ENCODE measurements around the gene RSF1. TPM values are rescaled to one million over a fixed set of nuclear protein-coding genes. Genes with fewer than 3 reads are reported as not detected.

The RSF1 gene
- total and polyA plus RNA-seq, 4 donors, result 18.2 to 100 (median 58.2) TPM

DNA sequence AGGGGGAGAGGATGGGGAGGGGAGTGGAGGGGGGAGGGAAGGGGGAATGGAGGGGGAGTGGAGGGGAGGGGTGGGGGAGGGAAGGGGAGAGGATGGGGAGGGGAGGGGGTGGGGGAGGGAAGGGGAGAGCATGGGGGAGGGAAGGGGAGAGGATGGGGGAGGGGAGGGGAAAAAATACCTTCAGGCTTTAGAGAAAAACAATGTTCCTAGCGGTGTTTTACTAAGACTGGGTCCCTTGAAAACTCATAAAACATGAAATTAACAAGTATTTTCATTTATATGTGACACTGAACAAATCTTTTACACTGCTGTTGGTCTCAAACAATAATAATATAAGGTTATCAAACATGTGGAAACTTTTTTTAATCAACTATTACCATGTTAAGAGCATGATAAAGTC lies 42.4 kb downstream of the RSF1 start:
- no peak for DNase-seq
- Histone ChIP-seq H3K27ac (ENCODE audit: low read depth in 1 of 2, low read length in 2 of 2) (no peak overlapping the region), H3K4me3 (ENCODE audit: low read length in 2 of 2) (no peak overlapping the region), H3K9me3 (ENCODE audit: control insufficient read depth, low read length) (no peaks in the 10 kb centered on the region), H3K4me1 (ENCODE audit: control insufficient read depth in 1 of 2, insufficient read depth in 2 of 2, low read length in 2 of 2) (no peaks in the 10 kb centered on the region), H3K27me3 (ENCODE audit: control insufficient read depth in 1 of 2, insufficient read depth in 2 of 2, low read length in 1 of 2) (no peaks in the 10 kb centered on the region), H3K36me3 (ENCODE audit: control insufficient read depth in 1 of 2, insufficient read depth in 2 of 2, low read length in 1 of 2) (no peaks in the 10 kb centered on the region)
- no peak for ATAC-seq (ENCODE audit: low FRiP score)
- 98 to 100% methylated on average over 1 of the region's 1 CpG for WGBS, 2 donors
- intact Hi-C loops (cut with DNase I), result no loop called here

DNA sequence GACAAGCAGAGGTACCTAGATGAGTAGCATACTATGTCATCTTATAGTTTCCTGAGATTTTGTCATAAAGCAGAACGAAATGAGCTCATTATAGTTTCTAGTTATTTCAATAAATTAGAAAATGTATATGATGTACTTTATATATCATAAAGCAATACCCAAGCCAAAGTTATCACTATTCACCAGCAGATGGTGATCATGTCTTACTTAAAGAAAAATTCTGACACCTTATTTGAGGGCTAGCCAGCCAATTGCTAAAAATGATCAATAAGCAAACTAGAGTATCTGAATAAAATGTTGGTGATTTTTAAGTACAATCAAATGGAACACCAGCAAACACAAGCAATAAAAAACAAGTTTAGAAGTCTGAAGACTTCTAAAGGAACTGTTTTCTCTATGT lies 44.1 kb downstream of the RSF1 start:
- WGBS, 2 donors, result 80 to 86% methylated on average over 1 of the region's 1 CpG
- Histone ChIP-seq H3K9me3 (ENCODE audit: control insufficient read depth, low read length) (no peaks in the 10 kb centered on the region), H3K36me3 (ENCODE audit: control insufficient read depth in 1 of 2, insufficient read depth in 2 of 2, low read length in 1 of 2) (no peaks in the 10 kb centered on the region), H3K27ac (ENCODE audit: low read depth in 1 of 2, low read length in 2 of 2) (no peak overlapping the region), H3K27me3 (ENCODE audit: control insufficient read depth in 1 of 2, insufficient read depth in 2 of 2, low read length in 1 of 2) (no peaks in the 10 kb centered on the region), H3K4me1 (ENCODE audit: control insufficient read depth in 1 of 2, insufficient read depth in 2 of 2, low read length in 2 of 2) (peaks cover 0 to 3% of the 10 kb centered on the region in 2 donors), H3K4me3 (ENCODE audit: low read length in 2 of 2) (no peak overlapping the region)
- DNase-seq (no peak), ATAC-seq (ENCODE audit: low FRiP score) (no peak)
- intact Hi-C loops (cut with DNase I), result no loop called here

DNA sequence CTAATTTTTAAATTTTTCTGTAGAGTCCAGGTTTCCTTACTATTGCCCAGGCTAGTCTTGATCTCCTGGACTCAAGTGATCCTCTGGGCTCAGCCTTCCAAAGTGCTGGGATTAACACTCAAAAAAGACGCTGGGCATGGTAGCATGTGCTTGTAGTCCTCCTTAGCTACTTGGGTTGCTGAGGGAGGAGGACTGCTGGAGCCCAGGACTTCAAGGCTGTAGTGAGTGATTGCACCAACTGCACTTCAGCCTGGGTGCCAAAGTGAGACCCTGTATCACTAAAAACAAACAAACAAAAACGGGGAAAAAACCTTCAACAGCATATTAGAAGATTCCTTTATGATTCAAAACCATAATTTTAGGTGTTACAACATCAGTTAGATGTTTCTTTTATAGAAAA lies 44.6 kb downstream of the RSF1 start:
- Histone ChIP-seq H3K4me3 (ENCODE audit: low read length in 2 of 2) (no peak overlapping the region), H3K9me3 (ENCODE audit: control insufficient read depth, low read length) (no peaks in the 10 kb centered on the region), H3K4me1 (ENCODE audit: control insufficient read depth in 1 of 2, insufficient read depth in 2 of 2, low read length in 2 of 2) (peaks cover 0 to 6% of the 10 kb centered on the region in 2 donors), H3K36me3 (ENCODE audit: control insufficient read depth in 1 of 2, insufficient read depth in 2 of 2, low read length in 1 of 2) (no peaks in the 10 kb centered on the region), H3K27me3 (ENCODE audit: control insufficient read depth in 1 of 2, insufficient read depth in 2 of 2, low read length in 1 of 2) (no peaks in the 10 kb centered on the region), H3K27ac (ENCODE audit: low read depth in 1 of 2, low read length in 2 of 2) (no peak overlapping the region)
- no peak for DNase-seq
- intact Hi-C loops (cut with DNase I), result no loop called here
- WGBS, 2 donors, result 26 to 37% methylated on average over 2 of the region's 2 CpGs
- ATAC-seq (ENCODE audit: low FRiP score), result no peak

DNA sequence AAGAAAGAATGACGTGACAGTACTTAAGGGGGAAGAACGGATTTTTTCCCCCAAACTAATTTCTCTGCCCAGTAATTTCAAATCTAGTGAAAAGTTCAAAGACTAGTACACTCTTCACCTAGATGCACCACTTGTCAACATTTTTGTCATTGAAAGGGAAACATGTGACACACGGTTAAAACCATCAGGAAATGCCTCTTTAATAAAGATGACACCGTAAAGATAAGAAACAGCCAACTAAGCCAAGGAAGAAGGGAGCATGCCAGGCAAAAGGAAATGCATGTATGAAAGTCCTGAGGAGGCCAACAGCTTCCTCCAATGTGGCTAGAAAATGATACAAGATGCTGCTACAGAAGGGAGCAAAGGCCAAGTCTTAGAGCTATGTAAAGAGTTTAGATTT lies 49.4 kb downstream of the RSF1 start:
- 67% methylated on average over 4 of the region's 4 CpGs for WGBS, 2 donors
- H3K27me3 ChIP-seq (ENCODE audit: control insufficient read depth in 1 of 2, insufficient read depth in 2 of 2, low read length in 1 of 2), result no peaks in the 10 kb centered on the region
- no peak overlapping the region for H3K4me3 ChIP-seq (ENCODE audit: low read length in 2 of 2)
- no peak for DNase-seq
- no peak for ATAC-seq (ENCODE audit: low FRiP score)
- H3K36me3 ChIP-seq (ENCODE audit: control insufficient read depth in 1 of 2, insufficient read depth in 2 of 2, low read length in 1 of 2), result no peaks in the 10 kb centered on the region
- no peak overlapping the region for H3K27ac ChIP-seq (ENCODE audit: low read depth in 1 of 2, low read length in 2 of 2)
- peaks cover 2 to 10% of the 10 kb centered on the region in 2 donors for H3K4me1 ChIP-seq (ENCODE audit: control insufficient read depth in 1 of 2, insufficient read depth in 2 of 2, low read length in 2 of 2)
- H3K9me3 ChIP-seq (ENCODE audit: control insufficient read depth, low read length), result no peaks in the 10 kb centered on the region
- intact Hi-C loops (cut with DNase I), result no loop called here

DNA sequence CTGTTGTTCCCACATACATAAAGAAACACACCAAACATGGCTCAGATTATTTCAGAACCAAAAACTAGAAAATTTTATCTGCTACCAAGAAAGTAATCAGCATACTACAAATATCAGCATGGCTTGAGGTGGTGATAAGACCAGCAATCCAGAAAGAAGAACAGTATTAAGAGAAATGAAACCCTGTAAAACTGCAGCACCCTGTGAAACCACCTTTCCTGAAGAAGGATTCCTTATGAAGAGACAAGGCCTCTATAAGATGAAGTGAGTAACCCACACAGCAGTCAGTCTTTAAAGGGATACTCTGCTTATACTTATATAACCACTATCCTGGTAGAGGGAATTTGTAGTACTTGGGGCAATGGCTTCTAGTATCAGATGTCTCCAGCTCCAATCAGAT lies 49.9 kb downstream of the RSF1 start:
- Histone ChIP-seq H3K4me1 (ENCODE audit: control insufficient read depth in 1 of 2, insufficient read depth in 2 of 2, low read length in 2 of 2) (peaks cover 2 to 10% of the 10 kb centered on the region in 2 donors), H3K9me3 (ENCODE audit: control insufficient read depth, low read length) (no peaks in the 10 kb centered on the region), H3K27me3 (ENCODE audit: control insufficient read depth in 1 of 2, insufficient read depth in 2 of 2, low read length in 1 of 2) (no peaks in the 10 kb centered on the region), H3K4me3 (ENCODE audit: low read length in 2 of 2) (no peak overlapping the region), H3K36me3 (ENCODE audit: control insufficient read depth in 1 of 2, insufficient read depth in 2 of 2, low read length in 1 of 2) (no peaks in the 10 kb centered on the region), H3K27ac (ENCODE audit: low read depth in 1 of 2, low read length in 2 of 2) (no peak overlapping the region)
- no peak for ATAC-seq (ENCODE audit: low FRiP score)
- intact Hi-C loops (cut with DNase I), result no loop called here
- DNase-seq, result no peak

DNA sequence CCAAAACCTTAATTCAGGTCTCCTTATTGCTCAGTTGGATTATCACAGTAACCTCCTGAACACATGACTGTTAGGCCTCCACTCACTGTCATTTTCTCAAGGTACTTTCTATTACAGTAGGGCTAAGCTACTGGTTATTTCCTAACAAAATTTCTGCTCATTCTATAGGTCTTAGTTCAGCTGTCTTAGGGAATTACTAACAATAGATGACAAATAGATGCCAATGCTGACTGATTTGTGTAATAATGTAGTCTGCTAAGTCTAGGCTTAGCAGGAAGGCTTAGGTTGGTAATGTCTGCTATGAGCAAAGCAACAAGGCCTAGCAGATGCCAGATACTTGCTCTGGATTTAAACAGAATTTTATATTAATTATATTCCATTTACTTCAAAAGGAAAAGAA lies 58.1 kb downstream of the RSF1 start:
- H3K4me3 ChIP-seq (ENCODE audit: low read length in 2 of 2), result no peak overlapping the region
- intact Hi-C loops (cut with DNase I), result no loop called here

DNA sequence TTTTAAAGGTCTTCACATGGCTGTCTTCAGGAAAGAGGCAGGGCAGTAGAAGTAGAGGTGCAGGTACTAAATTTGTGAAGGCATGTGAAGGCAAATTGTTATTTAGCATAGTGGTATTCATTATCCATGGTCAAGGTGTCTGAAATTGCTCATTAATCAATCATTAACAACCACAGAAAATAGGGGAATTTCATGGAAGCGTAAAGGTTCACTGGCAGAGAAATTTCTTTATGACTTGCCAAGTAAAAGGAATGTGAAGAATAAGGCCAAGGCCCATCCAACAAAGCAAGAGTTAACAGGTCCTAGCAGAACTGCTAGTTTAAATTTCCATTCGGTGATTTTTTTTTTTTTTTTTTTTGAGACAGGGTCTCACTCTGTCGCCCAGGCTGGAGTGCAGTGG lies 59.0 kb downstream of the RSF1 start:
- Histone ChIP-seq H3K27ac (ENCODE audit: low read depth in 1 of 2, low read length in 2 of 2) (no peak overlapping the region), H3K4me3 (ENCODE audit: low read length in 2 of 2) (no peak overlapping the region), H3K36me3 (ENCODE audit: control insufficient read depth in 1 of 2, insufficient read depth in 2 of 2, low read length in 1 of 2) (peaks cover 0 to 2% of the 10 kb centered on the region in 2 donors), H3K9me3 (ENCODE audit: control insufficient read depth, low read length) (no peaks in the 10 kb centered on the region), H3K4me1 (ENCODE audit: control insufficient read depth in 1 of 2, insufficient read depth in 2 of 2, low read length in 2 of 2) (peaks cover 0 to 3% of the 10 kb centered on the region in 2 donors), H3K27me3 (ENCODE audit: control insufficient read depth in 1 of 2, insufficient read depth in 2 of 2, low read length in 1 of 2) (no peaks in the 10 kb centered on the region)
- DNase-seq (no peak), ATAC-seq (ENCODE audit: low FRiP score) (no peak)
- intact Hi-C loops (cut with DNase I), result no loop called here
- 67 to 74% methylated on average over 3 of the region's 3 CpGs for WGBS, 2 donors

More for the DNA sequence above, 58.1 kb downstream of the RSF1 start:
- DNase-seq (no peak), ATAC-seq (ENCODE audit: low FRiP score) (no peak)
- Histone ChIP-seq H3K36me3 (ENCODE audit: control insufficient read depth in 1 of 2, insufficient read depth in 2 of 2, low read length in 1 of 2) (peaks cover 0 to 2% of the 10 kb centered on the region in 2 donors), H3K9me3 (ENCODE audit: control insufficient read depth, low read length) (no peaks in the 10 kb centered on the region), H3K4me1 (ENCODE audit: control insufficient read depth in 1 of 2, insufficient read depth in 2 of 2, low read length in 2 of 2) (peaks cover under 1 to 1% of the 10 kb centered on the region in 2 donors), H3K27ac (ENCODE audit: low read depth in 1 of 2, low read length in 2 of 2) (no peak overlapping the region), H3K27me3 (ENCODE audit: control insufficient read depth in 1 of 2, insufficient read depth in 2 of 2, low read length in 1 of 2) (no peaks in the 10 kb centered on the region)

DNA sequence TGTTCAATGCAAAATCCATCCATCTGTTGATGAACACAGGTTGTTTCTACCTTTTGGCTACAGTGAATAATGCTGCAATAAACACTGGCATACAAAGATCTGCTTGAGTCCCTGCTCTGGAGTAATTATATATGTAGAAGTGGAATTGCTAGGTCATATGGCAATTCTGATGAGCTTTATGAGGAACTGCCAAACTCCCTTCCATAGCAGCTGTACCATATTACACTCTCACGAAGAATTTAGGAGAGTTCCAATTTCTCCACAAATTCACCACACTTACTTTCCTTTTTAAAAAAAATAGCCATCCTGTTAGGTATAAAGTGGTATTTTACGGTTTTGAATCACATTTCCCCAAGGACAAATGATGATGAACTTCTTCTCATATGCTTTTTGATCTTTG lies 62.2 kb downstream of the RSF1 start:
- no peaks in the 10 kb centered on the region for H3K27me3 ChIP-seq (ENCODE audit: control insufficient read depth in 1 of 2, insufficient read depth in 2 of 2, low read length in 1 of 2)
- ATAC-seq (ENCODE audit: low FRiP score) (no peak), DNase-seq (no peak)
- no peaks in the 10 kb centered on the region for H3K36me3 ChIP-seq (ENCODE audit: control insufficient read depth in 1 of 2, insufficient read depth in 2 of 2, low read length in 1 of 2)
- peaks cover 2 to 3% of the 10 kb centered on the region in 2 donors for H3K4me1 ChIP-seq (ENCODE audit: control insufficient read depth in 1 of 2, insufficient read depth in 2 of 2, low read length in 2 of 2)
- H3K27ac ChIP-seq (ENCODE audit: low read depth in 1 of 2, low read length in 2 of 2), result no peak overlapping the region
- intact Hi-C loops (cut with DNase I), result no loop called here
- no peaks in the 10 kb centered on the region for H3K9me3 ChIP-seq (ENCODE audit: control insufficient read depth, low read length)
- WGBS, 2 donors, result 80 to 87% methylated on average over 2 of the region's 2 CpGs
- no peak overlapping the region for H3K4me3 ChIP-seq (ENCODE audit: low read length in 2 of 2)

DNA sequence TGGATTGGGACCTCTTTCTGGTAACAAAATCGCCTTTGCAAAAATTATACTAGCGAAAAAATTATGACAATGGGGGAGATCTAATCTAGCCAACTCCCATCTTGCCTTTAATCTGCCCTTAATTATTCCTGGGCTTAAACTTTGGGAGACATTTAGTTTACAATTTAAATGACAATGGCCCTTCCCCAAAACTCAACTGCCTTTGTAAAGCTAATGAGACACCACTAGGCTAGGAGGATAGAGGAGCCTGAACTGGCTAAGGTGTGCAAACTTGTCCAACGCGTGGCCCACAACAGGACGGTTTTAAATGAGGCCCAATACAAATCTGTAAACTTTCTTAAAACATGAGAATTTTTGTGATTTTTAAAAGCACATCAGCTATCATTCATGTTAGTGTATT lies 67.3 kb downstream of the RSF1 start:
- no peak for ATAC-seq (ENCODE audit: low FRiP score)

More for the DNA sequence above, 67.3 kb downstream of the RSF1 start:
- Histone ChIP-seq H3K4me3 (ENCODE audit: low read length in 2 of 2) (no peak overlapping the region), H3K36me3 (ENCODE audit: control insufficient read depth in 1 of 2, insufficient read depth in 2 of 2, low read length in 1 of 2) (no peaks in the 10 kb centered on the region), H3K4me1 (ENCODE audit: control insufficient read depth in 1 of 2, insufficient read depth in 2 of 2, low read length in 2 of 2) (peaks cover 2 to 3% of the 10 kb centered on the region in 2 donors), H3K9me3 (ENCODE audit: control insufficient read depth, low read length) (no peaks in the 10 kb centered on the region), H3K27ac (ENCODE audit: low read depth in 1 of 2, low read length in 2 of 2) (no peak overlapping the region), H3K27me3 (ENCODE audit: control insufficient read depth in 1 of 2, insufficient read depth in 2 of 2, low read length in 1 of 2) (no peaks in the 10 kb centered on the region)
- WGBS, 2 donors, result 89 to 92% methylated on average over 5 of the region's 5 CpGs
- DNase-seq, result no peak
- intact Hi-C loops (cut with DNase I), result no loop called here

Measured in aorta (tissue), 5 donors.